GM23338 (cell line): ENCODE measurements around the gene PGGT1B. TPM values are rescaled to one million over a fixed set of nuclear protein-coding genes. Genes with fewer than 3 reads are reported as not detected.

Source experiments
- ATAC-seq: fragments of 200-7000 bp; cut with Tn5 transposase; 3 replicates; pipeline ENCODE4 v1.9.1; 2020
- DNase-seq: peaks from one replicate; pipeline ENCODE4 v3.0.0-alpha.2; 2015; ENCODE audit warnings: low spot score
- H2AFZ ChIP-seq: fragments of 200-600 bp; sonication (generic); 2 replicates; pipeline ENCODE4 v1.8.0; 2016; ENCODE audit warnings: antibody characterized with exemption, mild to moderate bottlenecking, moderate library complexity
- H3F3A ChIP-seq: fragments of 200-600 bp; sonication (generic); replicated peaks from 2 replicates; pipeline ENCODE4 v1.8.0; 2017; ENCODE audit warnings: antibody characterized with exemption, mixed run types, low read depth
- H3K27ac ChIP-seq: fragments of 200-600 bp; sonication (generic); 2 replicates; pipeline ENCODE4 v1.6.1; 2016; ENCODE audit warnings: low read depth
- H3K27me3 ChIP-seq: fragments of 200-600 bp; sonication (generic); 2 replicates; pipeline ENCODE4 v1.8.0; 2016; ENCODE audit warnings: mild to moderate bottlenecking, mixed run types, moderate library complexity; ENCODE audit not compliant: insufficient read depth
- H3K36me3 ChIP-seq: fragments of 200-600 bp; sonication (generic); 2 replicates; pipeline ENCODE4 v1.8.0; 2016; ENCODE audit warnings: mild to moderate bottlenecking; ENCODE audit not compliant: insufficient read depth
- H3K4me1 ChIP-seq: fragments of 200-600 bp; sonication (generic); 2 replicates; pipeline ENCODE4 v1.8.0; 2016; ENCODE audit warnings: mild to moderate bottlenecking, moderate library complexity; ENCODE audit not compliant: insufficient read depth
- H3K4me2 ChIP-seq: fragments of 200-600 bp; sonication (generic); 2 replicates; pipeline ENCODE4 v1.7.1; 2017; ENCODE audit warnings: mixed run types
- H3K4me3 ChIP-seq: fragments of 200-600 bp; sonication (generic); 2 replicates; pipeline ENCODE4 v1.6.1; 2016; ENCODE audit warnings: mixed run types
- H3K79me2 ChIP-seq: fragments of 200-600 bp; sonication (generic); replicated peaks from 2 replicates; pipeline ENCODE4 v1.8.0; 2017; ENCODE audit warnings: mild to moderate bottlenecking; ENCODE audit not compliant: insufficient read depth
- H3K9me2 ChIP-seq: fragments of 200-600 bp; sonication (generic); 2 replicates; pipeline ENCODE4 v1.8.0; 2017; ENCODE audit not compliant: insufficient read depth
- H4K20me1 ChIP-seq: fragments of 200-600 bp; sonication (generic); replicated peaks from 2 replicates; pipeline ENCODE4 v1.8.0; 2017; ENCODE audit warnings: mild to moderate bottlenecking; ENCODE audit not compliant: insufficient read depth
- H3K27ac Mint-ChIP-seq: 2 replicates; pipeline ENCODE4 v1.8.0; 2020; ENCODE audit warnings: inconsistent platforms, mild to moderate bottlenecking, moderate library complexity, mixed read lengths
- H3K27me3 Mint-ChIP-seq: 3 replicates; pipeline ENCODE4 v1.8.0; 2022; ENCODE audit warnings: low read depth, mild to moderate bottlenecking, moderate library complexity, mixed read lengths, inconsistent platforms; ENCODE audit not compliant: insufficient read depth, poor library complexity
- H3K36me3 Mint-ChIP-seq: 3 replicates; pipeline ENCODE4 v1.8.0; 2021; ENCODE audit warnings: low read depth, mild to moderate bottlenecking, inconsistent platforms, moderate library complexity, mixed read lengths
- H3K4me1 Mint-ChIP-seq: 3 replicates; pipeline ENCODE4 v1.8.0; 2020; ENCODE audit warnings: mild to moderate bottlenecking, inconsistent platforms, mixed read lengths
- H3K4me3 Mint-ChIP-seq: 3 replicates; pipeline ENCODE4 v1.8.0; 2021; ENCODE audit warnings: moderate library complexity, mild to moderate bottlenecking, inconsistent platforms, mixed read lengths
- H3K9me3 Mint-ChIP-seq: 3 replicates; pipeline ENCODE4 v1.8.0; 2020; ENCODE audit warnings: moderate library complexity, mild to moderate bottlenecking, inconsistent platforms, mixed read lengths
- CREB1 ChIP-seq: fragments of 250-450 bp; sonication (Bioruptor Pico); IDR thresholded peaks from 2 replicates; pipeline ENCODE4 v1.5.0; 2020; ENCODE audit warnings: low read depth, mild to moderate bottlenecking, moderate library complexity
- CTCF ChIP-seq, 2 experiments: fragments of 200-600 bp in 1 of 2; sonication (generic) in 1 of 2; conservative IDR thresholded peaks; 2 replicates each; pipeline versions ENCODE4 v1.5.1 to v1.6.1; 2016 to 2017; ENCODE audit warnings: antibody characterized with exemption in 2 of 2, low read depth in 2 of 2, mild to moderate bottlenecking in 2 of 2, moderate library complexity in 1 of 2
- ETS1 ChIP-seq: IDR thresholded peaks from 2 replicates; pipeline ENCODE4 v1.6.1; 2016; ENCODE audit warnings: antibody characterized with exemption
- EZH2 ChIP-seq: fragments of 200-600 bp; sonication (generic); IDR thresholded peaks from one replicate; pipeline ENCODE4 v1.8.0; 2017; ENCODE audit warnings: antibody characterized with exemption, mild to moderate bottlenecking, low read depth; ENCODE audit not compliant: unreplicated experiment
- EZH2phosphoT487 ChIP-seq: fragments of 200-600 bp; sonication (generic); IDR thresholded peaks from one replicate; pipeline ENCODE4 v1.8.1; 2018; ENCODE audit warnings: antibody characterized with exemption; ENCODE audit not compliant: unreplicated experiment
- JUNB ChIP-seq: IDR thresholded peaks from one replicate; pipeline ENCODE4 v1.6.1; 2016; ENCODE audit warnings: antibody characterized with exemption; ENCODE audit not compliant: unreplicated experiment
- NANOG ChIP-seq: IDR thresholded peaks from 2 replicates; pipeline ENCODE4 v1.6.1; 2016; ENCODE audit warnings: antibody characterized with exemption, borderline replicate concordance
- POLR2AphosphoS5 ChIP-seq: IDR thresholded peaks from 2 replicates; pipeline ENCODE4 v1.6.1; 2016; ENCODE audit warnings: antibody characterized with exemption, low read depth
- REST ChIP-seq: IDR thresholded peaks from one replicate; pipeline ENCODE4 v1.6.1; 2018; ENCODE audit warnings: antibody characterized with exemption; ENCODE audit not compliant: unreplicated experiment
- STAT1 ChIP-seq: IDR thresholded peaks from one replicate; pipeline ENCODE4 v1.6.1; 2016; ENCODE audit warnings: antibody characterized with exemption; ENCODE audit not compliant: unreplicated experiment
- ZNF114 ChIP-seq: fragments of 250-450 bp; sonication (Bioruptor Pico); IDR thresholded peaks from 2 replicates; pipeline ENCODE4 v1.5.0; 2020; ENCODE audit warnings: mild to moderate bottlenecking, moderate library complexity
- ZNF331 ChIP-seq: fragments of 250-450 bp; sonication (Bioruptor Pico); IDR thresholded peaks from 2 replicates; pipeline ENCODE4 v1.5.0; 2020; ENCODE audit warnings: low read depth, mild to moderate bottlenecking, moderate library complexity
- ZNF462 ChIP-seq: fragments of 250-450 bp; sonication (Bioruptor Pico); IDR thresholded peaks from 2 replicates; pipeline ENCODE4 v1.5.0; 2020; ENCODE audit warnings: mild to moderate bottlenecking, moderate library complexity
- polyA plus RNA-seq: library from polyadenylated mRNA; unstranded; fragments of >200 nt; fragmentation: Nextera tagmentation; extraction: Ambion mirVana; gene quantifications from 2 replicates; pipeline ENCODE4 v1.2.1, GENCODE V29; 2016
- total RNA-seq: library from RNA; depleted of rRNA; stranded (reverse); fragments of >200 nt; shearing (Covaris generic); gene quantifications from 2 replicates; pipeline ENCODE4 v1.2.3, GENCODE V29; 2014

PGGT1B gene
- total and polyA plus RNA-seq, 2 experiments from 2014 or later: 8.6 to 12.9 TPM

- H3K4me3 ChIP-seq: no peak overlapping the region
- H3K4me1 ChIP-seq: no peaks in the 10 kb centered on the region
- no peaks in the 10 kb centered on the region for H3F3A ChIP-seq
- Mint-ChIP-seq H3K9me3 (no peaks in the 10 kb centered on the region), H3K4me3 (no peak overlapping the region), H3K4me1 (no peaks in the 10 kb centered on the region), H3K27ac (no peak overlapping the region), H3K27me3 (no peaks in the 10 kb centered on the region), H3K36me3 (no peaks in the 10 kb centered on the region; the same call in 2 of the 3 replicates)
- H3K9me2 ChIP-seq: no peaks in the 10 kb centered on the region
- H3K27me3 ChIP-seq: no peaks in the 10 kb centered on the region
- H3K27ac ChIP-seq: no peak overlapping the region
- no peaks in the 10 kb centered on the region; the same call in 1 of the 2 replicates for H3K36me3 ChIP-seq
- no peak for DNase-seq
- H3K79me2 ChIP-seq: no peaks in the 10 kb centered on the region
- ATAC-seq: no peak
- H2AFZ ChIP-seq: no peak overlapping the region
- TF ChIP-seq REST (no peak), CREB1 (CRISPR knock-in tag) (no peak), ZNF331 (CRISPR knock-in tag) (no peak), POLR2AphosphoS5 (no peak), STAT1 (no peak), ZNF114 (CRISPR knock-in tag) (no peak), JUNB (no peak), NANOG (no peak), EZH2phosphoT487 (no peak), CTCF (conservative IDR thresholded peaks at IDR 0.05; ENCODE audit: low read depth in 2 of 2) (no peak), ZNF462 (CRISPR knock-in tag) (no peak), EZH2 (no peak), ETS1 (no peak)
- no peaks in the 10 kb centered on the region for H4K20me1 ChIP-seq
- H3K4me2 ChIP-seq: no peak overlapping the region
Observed at GRCh38 chr5:115209279-115209678, 53.4 kb downstream of the PGGT1B start.
